Activated T-helper 1 cell treated with Interleukin-2 at 50 U/mL for 16 hours (primary cell): ENCODE data around the gene LGALS7B.
"Not testable (repeated sequence)": the region's sequence is repeated elsewhere in the genome, so short reads cannot be mapped to it uniquely, and the experiment has no call there.

Source experiments
- DNase-seq: peaks from one replicate; pipeline ENCODE4 v3.0.0-alpha.2; 2020; ENCODE audit warnings: low read depth

LGALS7B gene

GRCh38 chr19:38825936-38826335 is 36.9 kb downstream of the LGALS7B start:
- not testable (repeated sequence) for DNase-seq

DNA sequence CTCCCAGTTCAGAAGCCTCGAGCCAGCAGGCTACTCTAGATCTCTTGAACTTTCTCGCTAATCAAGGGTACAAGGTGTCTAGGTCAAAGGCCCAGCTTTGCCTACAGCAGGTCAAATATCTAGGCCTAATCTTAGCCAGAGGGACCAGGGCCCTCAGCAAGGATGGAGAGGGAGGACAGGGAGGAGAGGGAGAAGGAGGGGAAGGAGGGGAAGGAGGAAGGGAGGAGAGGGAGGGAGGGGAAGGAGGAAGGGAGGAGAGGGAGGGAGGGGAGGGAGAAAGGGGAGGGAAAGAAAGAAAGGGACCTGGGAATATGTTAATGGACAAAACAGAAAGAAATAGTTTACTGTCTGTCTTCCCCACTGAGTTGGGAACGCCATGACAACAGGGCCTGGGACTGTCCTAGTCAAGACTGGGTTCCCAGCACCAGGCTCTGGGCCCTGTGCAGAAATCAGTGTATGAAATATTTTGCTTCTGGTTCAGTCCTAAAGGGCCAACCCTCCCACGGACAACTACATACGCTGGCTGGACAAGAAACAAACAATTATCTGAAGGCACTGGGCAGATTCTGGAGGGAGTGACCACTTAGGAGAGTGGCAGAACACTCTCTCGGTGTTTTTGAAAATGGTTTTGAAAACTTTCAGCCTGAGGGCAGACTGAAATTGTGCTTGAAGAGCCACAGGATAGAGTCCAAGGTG is 38.0 kb downstream of the LGALS7B start:
- no peak for DNase-seq

GRCh38 chr19:38829203-38829602 is 40.2 kb downstream of the LGALS7B start:
- DNase-seq = not testable (repeated sequence)

DNA sequence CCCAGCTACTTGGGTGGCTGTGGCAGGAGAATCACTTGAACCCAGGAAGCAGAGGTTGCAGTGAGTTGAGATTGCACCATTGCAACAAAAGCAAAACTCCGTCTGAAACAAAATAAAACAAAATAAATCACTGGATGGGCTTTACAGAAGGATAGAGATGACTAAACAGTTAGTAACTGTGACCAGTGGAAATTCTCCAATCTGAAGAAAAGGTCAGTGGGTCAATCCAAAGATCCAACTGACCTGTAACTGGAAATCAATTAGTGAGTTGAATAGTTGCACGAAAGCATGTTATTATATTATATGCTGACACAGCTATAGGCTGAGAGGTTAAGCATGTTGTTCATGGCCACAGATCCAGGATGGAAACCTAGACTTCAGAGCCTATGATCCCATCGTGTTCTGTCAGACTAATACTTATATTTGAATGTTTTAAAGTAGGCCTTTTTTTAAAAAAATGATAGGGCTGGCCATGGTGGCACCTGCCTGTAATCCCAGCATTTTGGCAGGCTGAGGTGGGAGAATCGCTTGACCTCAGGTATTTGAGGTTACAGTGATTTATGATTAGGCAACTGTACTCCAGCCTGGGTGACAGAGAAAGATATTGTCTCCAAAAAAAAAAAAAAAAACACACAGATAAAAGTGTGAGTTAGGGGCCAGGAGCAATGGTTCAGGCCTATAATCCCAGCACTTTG is 41.2 kb downstream of the LGALS7B start:
- no peak for DNase-seq

DNA sequence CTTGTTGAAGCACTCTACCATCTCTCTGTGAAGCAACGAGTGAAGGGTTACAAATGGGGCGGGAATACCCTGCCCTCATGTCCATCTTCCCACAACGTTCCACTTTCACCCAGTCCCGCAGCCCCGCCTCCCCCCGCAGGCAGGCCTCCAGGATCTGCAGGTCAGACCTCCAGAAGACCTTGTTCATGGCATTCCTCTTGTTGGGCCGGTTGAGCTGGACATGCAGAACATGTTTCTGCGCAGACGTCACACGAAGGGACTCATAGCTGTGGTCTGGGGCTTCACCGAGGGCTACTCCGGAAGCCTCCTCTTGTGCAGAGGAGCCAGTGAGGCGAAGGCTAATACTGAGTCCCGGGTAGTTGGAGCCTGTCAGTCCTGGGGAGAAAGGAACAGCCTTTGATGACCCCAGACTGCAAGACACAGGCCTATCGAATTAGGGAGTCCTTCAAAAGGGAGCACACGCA is 42.2 kb downstream of the LGALS7B start:
- no peak for DNase-seq

DNA sequence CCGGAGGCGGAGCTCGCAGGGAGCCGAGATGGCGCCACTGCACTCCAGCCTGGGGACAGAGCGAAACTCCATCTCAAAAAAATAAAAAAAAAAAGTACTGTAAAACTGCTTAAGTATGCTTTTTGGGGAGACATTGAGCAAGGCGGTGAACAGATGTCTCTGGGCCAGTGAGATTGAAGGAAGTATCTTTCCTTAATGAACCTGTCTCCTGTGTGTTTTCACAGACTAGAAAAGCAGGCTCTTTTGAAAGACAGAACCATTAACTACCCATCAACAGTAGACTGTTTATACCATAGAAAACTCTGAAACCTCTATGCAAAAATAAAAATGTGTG is 44.1 kb downstream of the LGALS7B start:
- DNase-seq = no peak

DNA sequence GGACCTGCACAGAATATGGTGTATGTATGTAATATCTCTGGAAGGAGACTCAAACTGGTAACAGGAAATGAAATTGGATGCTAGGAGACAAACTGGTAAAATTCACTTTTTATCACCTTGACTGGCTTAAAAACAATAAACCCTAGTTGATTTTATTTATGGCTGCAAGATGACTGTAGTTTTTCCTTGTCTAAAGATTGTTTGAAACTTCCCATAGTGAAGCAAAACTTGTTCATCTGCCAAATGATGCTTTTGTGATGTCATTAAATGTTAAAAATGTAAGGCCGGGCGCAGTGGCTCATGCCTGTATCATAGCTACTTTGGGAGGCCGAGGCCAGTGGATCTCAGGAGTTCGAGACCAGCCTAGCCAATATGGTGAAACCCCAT is 45.1 kb downstream of the LGALS7B start:
- DNase-seq = no peak

DNA sequence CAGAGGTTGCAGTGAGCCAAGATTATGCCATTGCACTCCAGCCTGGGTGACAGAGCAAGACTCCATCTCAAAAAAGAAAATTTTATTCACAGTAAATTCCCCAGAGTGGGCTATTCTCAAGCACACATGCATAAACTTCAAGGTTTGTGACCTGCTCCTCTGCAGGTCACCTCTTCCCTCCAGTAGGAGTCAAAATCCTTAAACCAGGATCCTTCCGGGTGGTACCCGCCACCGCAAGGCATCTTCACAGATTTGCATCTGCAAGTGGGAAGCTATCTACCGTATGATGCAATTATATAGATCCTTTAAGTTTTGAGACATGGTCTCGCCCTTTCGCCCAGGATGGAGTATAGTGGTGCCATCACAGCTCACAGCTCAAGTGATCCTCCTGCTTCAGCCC is 45.6 kb downstream of the LGALS7B start:
- no peak for DNase-seq

DNA sequence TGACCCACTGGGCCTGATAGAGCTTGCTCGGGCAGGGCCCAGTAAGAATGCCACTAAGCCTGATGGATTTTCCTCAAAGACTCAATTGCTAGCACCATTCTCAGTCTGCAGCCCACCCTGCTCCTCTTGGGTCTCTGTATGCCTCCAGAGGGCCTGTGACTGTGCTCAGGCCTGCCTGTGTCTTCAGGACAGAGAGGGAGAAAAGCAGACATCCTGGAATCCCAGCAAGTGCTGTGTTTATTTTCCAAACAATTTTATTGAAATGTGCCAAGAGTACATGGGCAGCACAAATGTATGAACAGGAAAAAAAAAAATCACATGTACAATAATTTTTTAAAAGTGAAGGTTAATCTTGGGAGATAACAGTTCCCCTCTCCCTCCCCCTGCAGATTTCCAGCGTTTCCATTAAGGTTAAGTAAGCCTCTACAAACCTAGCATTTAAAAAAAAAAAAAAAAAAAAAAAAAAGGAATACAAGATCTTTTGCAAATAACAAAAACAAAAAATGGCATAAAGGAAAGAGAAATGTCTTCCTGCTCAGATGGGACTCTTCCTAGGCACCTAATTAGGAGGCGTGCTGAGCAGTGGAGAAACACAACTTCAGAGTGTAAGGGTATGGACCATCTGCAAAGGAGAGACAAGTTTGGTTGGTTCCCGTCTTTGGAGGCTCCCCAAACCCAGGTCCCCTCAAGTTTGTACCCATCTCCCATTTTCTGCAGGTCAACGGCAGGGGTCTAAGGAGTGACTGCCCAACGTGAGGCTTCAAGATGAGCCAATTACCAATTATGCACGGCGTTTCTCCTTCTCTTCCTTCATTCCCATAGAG is 47.4 kb downstream of the LGALS7B start:
- DNase-seq = no peak

GRCh38 chr19:38836983-38837626 is 48.1 kb downstream of the LGALS7B start:
- DNase-seq = no peak

- no peak for DNase-seq
Observed at GRCh38 chr19:38837656-38838121, 48.7 kb downstream of the LGALS7B start.

- DNase-seq = peak; percentile 17
Observed at GRCh38 chr19:38838208-38838985, 49.4 kb downstream of the LGALS7B start.

GRCh38 chr19:38838986-38839761 is 50.2 kb downstream of the LGALS7B start:
- no peak for DNase-seq

DNA sequence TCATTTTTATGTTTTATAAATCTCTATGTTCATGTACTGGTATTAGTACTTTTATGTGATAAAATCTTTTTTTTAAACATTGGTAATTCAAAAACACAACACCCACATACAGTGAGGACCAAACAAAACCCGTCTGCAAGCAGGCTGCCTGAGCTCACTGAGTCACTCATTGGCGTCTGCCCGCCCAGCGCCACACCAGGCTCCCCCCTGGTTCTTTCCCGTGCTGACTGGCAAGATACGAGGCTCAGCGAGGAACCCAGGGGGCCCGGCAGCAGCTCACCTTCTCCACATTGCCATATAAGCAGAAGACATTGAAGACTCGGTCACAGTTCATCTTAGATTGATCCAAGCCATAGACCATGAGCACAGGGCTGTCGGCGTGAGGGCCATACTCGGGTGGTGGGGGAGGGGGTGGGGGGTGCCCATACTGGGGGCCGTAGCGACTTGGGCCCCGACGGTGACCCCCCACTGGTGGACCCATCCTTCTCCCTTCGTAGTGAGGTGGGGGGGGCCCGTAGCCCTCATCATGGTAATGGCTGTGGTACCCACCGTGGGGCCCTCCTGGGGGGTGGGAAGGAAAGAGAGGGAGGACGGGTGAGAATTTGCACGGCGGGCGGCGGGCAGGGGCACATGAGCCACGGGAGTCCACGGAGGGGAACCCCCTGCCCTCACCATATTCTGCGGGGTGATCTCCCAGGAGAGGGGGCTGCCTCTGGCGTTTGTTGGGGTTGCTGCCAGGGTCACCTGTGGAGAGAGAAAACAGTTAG is 51.0 kb downstream of the LGALS7B start:
- DNase-seq = no peak

GRCh38 chr19:38840583-38840968 is 51.6 kb downstream of the LGALS7B start:
- no peak for DNase-seq
